GM12874 (cell line): Measurements from ENCODE around the gene NLRP9.
A peak's percentile ranks its signal among the peaks of the same experiment; 100 is the strongest.

Experiments used
- CTCF ChIP-seq: IDR thresholded peaks from 2 replicates; pipeline ENCODE4 v1.5.1; 2011; ENCODE audit warnings: low read depth, mild to moderate bottlenecking, control low read depth, low read length, moderate library complexity; ENCODE audit not compliant: insufficient read depth

NLRP9 gene

GRCh38 chr19:55683449-55684261 is 54.5 kb downstream of the NLRP9 start:
- no peak for TF ChIP-seq CTCF

GRCh38 chr19:55681131-55682092 is 56.8 kb downstream of the NLRP9 start:
- TF ChIP-seq CTCF, result no peak

GRCh38 chr19:55680339-55681130 is 57.7 kb downstream of the NLRP9 start:
- no peak for TF ChIP-seq CTCF

GRCh38 chr19:55679343-55680257 is 58.6 kb downstream of the NLRP9 start:
- no peak for TF ChIP-seq CTCF

- TF ChIP-seq CTCF, result peak; percentile 60
Measured at GRCh38 chr19:55678121-55678671, 60.0 kb downstream of the NLRP9 start.

- TF ChIP-seq CTCF, result no peak
Measured at GRCh38 chr19:55677572-55678028, 60.6 kb downstream of the NLRP9 start.
